GDM1 (cell line): ENCODE measurements around the gene RCOR2.
"Not testable (repeated sequence)": the region's sequence is repeated elsewhere in the genome, so short reads cannot be mapped to it uniquely, and the experiment has no call there.

Experiments
- DNase-seq: peaks from one replicate; lab custom pipeline; 2025; lab: John Stamatoyannopoulos, UW

The RCOR2 gene

DNA sequence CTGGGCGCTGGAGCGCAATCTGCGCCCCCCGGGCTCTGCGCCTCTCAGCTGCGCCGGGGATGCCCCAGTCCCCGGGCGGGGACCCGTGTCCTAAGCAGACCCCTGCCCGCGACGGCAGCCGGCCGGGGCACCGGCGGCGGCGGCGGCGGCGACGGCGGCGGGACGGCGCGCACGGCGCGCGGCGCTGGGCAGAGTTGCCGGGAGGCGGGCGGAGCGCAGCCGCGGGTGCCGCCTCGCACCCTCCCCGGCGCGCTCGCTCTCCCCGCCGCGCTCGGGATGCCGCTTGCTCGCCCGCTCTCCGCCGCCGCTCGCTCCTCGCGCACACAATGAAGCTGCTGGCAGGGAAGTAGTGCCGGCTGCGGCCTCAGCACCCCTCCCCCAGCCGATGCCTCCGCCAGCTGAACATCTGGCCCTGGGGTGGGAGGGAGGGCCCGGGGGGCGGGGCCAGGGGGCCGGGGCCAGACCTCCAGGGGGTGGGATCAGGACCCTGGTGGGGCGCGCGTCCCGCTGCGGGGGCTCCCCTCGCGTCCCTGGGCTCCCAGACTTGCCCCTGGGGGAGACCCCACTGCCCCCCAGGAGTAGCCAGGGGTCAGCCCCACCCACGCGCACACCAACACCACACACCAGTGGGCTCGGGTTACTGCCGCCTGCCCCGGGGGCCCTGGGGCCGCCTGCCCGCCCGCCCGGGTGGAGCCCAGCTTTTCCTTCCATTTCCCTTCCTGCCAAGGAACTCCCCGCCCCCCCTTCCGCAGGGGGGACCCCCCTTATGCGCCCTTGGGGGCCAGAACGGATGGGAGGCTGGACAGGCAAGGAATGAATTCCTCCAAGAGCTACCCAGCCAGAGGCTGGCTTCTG is at the start of gene RCOR2:
TSS of gene RCOR2 (minus strand) at position 328 of the 855 bp plus-strand sequence. CDS start 708 bp downstream, outside the sequence.
- DNase-seq: peak; percentile 68

DNA sequence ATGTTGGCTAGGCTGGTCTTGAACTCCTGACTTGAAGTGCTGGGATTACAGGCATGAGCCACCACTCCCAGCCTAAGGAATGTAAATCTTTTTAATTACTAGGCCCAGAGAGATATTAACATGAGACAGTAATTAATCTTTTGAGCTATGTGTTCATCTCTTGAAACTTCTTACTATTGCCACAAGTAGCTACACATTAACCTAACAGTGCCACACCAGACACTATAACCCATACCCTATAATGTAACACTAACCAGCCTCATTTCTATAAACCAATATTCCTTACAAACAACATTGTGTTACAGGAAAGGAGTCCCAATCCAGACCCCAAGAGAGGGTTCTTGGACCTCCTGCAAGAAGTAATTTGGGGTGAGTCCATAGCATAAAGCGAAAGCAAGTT is 49.5 kb upstream of the RCOR2 start:
- DNase-seq: no peak

DNA sequence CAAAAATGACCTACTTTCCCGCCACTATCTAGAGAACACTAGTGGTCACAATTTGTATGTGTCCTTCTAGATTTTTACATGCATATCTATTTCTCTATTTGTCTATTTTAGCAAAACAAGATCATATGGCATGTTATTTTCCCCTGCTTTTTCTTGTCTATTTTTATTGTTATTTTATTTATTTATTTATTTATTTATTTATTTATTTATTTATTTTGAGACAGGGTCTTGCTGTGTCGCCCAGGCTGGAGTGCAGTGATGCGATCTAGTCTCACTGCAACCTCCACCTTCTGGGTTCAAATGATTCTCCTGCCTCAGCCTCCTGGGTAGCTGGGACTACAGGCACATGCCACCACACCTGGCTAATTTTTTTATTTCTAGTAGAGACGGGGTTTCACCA is 46.9 kb upstream of the RCOR2 start:
- not testable (repeated sequence) for DNase-seq

DNA sequence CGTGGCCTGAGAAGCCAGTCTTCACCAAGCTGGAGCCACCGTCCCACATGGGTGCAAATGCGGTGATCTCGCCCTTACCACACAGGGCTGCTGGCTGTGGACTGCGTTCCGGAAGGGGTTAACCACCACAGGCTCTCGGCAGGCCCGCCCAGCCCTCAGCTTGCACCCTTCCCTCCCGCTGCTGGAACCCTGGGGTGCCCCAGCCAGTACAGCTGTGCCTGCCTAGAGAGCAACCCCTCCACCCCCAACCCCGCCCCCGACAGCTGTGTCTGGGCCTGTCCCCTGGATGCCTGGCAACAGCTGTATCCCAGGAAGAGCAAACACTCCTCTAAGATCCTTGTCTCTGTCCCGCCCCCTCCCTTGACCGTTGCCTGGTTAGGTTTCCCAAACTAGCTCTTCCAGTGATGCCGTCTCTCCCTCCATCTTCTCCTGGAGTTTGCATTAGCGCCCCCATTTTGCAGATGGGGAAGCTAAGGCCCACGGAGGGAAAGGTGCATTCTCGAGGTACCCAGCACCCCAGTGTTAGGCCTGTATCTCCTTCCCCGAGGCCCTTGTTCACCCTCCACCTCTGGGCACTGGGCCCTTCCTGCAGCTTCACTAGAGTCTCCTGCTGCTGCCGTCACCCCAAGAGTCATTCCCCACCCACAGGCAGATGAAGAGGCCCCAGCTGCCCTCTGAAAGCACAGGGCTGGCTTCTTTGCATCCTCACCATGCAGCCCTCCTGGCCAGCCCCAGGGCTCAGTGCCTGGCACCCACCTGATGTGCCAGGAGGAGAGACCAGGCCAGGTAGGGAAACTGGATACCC is 44.8 kb upstream of the RCOR2 start:
- DNase-seq: no peak

DNA sequence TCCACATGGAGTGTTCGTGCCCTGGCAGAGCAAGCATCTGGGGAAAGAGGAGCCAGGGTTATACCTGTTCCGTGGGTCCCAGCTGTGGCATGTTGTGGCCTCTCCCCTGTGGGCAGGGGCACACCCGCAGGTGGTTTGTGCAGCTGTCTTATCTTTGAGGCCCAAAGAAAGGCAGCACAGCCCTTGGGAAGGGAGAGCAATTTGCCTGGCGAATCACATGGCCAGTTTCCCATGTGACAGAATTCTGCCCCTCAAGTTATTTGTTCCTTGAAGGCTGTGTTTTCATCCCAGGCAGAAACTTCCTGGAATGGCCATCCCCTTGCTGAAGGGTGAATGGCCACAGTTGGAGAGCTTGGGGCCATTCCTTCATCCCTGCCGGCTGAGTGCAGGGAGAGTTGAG is 41.0 kb upstream of the RCOR2 start:
- DNase-seq: no peak

DNA sequence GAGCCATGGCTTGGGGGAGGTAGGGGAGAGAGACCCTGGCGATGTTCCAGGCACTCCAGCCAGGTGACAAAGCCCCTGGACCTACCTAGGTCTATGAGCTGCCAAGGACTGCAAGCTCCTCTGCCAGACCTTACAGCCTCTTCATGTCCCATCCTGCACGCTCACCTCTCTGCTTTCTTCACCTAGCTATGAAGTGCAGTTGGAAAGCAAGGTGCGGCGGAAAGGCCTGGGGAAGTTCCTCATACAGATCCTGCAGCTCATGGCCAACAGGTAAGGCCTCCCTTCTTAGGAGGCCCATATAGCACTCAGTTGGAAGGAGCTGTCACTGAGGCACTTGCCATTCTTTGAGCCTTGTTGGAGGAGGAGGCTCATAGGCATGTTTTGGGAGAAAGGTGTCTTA is 35.6 kb upstream of the RCOR2 start:
- no peak for DNase-seq

DNA sequence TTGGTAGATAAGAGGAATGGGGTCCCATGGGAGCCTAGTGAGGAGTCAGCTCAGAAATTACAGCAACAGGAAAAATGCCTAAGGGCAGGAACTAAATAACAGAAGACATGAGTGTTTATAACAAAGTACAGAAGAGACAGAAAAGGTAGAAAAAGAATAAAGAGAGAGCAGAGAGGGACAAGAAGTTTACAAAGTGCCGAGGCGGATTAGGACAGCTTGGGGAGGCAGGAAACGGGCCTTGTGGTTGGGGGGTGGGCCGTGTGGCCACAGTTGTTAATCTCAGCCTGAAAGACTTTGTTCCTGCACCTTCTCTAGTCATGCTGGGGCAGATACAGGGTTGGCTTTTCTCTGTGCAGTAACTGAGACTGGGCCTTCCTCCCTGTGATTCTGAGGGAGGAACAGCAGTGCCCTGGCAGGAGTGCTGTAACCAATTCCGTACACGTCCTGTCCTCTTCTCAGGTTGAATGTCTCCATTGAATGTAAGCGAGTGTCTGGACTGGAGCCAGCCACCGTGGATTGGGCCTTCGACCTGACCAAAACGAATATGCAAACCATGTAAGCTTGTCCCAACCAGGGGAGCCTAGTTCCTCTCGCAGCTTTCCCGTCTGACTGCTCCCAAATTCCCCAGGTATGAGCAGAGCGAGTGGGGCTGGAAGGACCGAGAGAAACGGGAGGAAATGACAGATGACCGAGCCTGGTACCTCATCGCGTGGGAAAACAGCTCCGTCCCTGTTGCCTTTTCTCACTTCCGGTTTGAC is 35.0 kb upstream of the RCOR2 start:
- DNase-seq: no peak

DNA sequence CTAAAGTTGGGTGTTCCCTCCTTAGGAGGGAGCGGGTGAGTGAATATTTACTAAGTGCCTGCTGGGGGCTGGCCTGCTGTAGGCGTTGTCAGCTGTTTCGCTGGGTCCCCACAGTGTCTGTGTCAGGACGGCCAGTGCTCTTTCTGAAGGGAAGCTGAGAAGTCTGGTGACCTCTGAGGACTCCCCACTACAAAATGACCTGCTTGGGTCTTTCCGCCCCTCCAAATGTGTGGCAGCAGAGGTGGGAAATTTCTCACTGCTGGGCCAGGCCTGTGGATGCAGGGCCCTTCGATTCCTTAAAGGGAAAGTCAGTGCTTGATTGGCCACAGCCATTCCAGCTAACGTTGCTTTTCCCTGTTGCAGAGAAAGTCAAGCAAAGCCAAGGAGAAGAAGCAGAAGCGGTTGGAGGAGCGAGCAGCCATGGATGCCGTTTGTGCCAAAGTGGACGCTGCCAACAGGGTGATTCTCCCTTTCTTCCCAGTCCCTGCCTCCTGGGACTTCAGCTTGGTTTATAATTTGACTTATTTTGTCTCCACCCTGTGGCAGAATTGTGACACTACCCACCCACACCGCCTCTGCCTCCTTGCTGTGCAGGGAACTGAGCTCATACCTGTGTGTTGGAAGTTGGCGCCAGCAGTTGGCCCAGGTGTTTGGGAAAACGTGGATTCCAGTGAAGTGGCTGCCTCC is 28.7 kb upstream of the RCOR2 start:
- DNase-seq: peak; percentile 7

DNA sequence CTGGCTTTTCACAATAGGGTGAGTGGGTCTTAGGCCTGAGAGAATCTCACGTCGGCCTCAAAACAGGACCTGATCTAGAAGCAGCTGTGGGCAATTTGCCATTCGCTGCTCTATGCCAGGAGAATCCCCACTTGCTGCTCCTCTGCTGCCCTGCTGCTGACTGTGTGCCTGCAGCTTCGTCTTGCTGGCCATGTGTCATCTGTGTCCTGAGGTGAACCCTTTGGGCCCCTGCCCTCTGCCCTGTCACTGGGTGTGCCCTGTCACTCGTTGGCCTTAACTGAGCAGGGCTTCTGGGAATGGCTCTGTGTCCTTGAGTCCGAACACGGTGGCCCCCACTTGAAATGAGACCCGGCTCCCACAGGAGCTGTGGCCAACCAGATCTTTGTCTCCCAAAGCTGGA is 28.0 kb upstream of the RCOR2 start:
- DNase-seq: no peak

DNA sequence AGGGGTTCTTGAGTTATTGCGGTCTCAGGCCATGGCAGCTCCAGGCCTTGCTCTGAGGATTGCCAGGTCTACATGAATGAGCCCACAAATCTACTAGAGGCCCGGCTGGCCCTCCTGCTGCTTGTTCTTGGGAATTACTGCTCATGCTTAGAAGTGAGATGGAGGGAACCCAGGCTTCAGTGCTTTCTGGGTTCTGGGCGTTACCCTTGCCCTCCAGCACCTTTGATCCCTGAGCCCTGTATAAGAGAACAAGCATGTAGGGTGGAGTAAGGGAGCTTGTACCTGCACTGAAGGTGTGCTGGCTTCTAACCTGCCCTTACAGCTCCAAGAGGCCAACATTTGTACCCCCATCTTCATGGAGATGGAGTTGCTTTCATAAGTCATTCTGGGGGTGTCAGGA is 25.8 kb upstream of the RCOR2 start:
- DNase-seq: no peak

DNA sequence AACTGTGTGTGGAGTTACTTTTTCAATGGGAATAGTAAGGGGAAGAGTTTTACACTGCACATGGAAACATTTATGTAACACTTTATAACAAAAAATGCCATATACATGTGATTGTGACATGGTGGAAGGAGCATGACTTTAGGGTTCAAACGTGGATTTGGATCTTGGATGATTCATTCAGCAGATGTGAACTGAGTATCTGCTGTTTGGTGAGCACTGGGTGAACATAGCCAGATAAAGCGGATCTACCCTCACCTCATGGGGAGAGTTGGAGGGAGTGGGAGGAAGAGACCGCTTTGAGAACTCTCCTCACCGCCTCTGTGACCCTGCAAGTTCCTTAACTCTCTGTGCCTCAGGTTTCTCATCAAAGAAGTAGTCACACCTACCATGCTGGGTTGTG is 24.9 kb upstream of the RCOR2 start:
- DNase-seq: no peak

DNA sequence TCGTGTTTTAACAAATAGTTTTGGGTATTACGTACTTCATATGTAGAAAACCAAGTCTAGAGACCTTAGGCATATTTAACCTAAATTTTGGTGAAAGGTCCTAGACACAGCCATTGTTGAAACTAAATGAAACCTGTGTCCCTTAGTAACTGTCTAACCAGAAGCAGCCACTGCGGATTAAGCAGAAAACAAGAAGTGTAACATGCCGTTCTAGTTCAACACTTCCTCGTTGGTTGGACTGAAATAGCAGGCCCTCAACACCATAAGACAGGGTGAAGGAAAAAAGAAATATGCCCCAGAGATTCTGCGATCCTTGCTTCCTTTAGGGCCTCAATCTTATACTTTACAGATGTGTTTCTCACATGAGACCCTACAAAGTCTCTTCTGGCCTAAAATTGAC is 23.8 kb upstream of the RCOR2 start:
- peak; percentile 17 for DNase-seq

DNA sequence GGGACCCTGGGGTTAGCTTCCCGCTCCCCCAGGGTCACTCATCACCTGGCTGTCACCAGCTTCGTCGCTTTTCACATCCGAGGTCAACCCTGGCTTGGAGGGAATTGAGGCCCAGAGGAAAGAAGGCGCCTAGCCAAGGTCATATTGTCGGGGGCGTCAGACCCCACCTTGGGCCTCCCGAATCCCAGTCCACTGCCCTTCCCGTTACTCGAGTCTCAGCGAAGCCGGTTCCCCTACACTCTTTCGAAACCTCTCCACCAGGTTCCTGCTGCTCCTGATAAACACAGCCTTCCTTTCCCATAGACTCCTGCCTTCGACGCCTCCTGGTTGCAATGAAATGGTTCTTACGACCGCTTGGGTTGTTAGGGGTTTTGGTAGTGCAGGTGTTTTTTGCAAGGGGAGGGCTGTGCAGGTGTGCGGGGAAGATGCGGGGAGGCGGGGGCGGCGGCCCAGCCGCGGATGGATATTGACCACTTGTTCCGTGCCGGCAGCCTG is 22.5 kb upstream of the RCOR2 start:
- DNase-seq: no peak

DNA sequence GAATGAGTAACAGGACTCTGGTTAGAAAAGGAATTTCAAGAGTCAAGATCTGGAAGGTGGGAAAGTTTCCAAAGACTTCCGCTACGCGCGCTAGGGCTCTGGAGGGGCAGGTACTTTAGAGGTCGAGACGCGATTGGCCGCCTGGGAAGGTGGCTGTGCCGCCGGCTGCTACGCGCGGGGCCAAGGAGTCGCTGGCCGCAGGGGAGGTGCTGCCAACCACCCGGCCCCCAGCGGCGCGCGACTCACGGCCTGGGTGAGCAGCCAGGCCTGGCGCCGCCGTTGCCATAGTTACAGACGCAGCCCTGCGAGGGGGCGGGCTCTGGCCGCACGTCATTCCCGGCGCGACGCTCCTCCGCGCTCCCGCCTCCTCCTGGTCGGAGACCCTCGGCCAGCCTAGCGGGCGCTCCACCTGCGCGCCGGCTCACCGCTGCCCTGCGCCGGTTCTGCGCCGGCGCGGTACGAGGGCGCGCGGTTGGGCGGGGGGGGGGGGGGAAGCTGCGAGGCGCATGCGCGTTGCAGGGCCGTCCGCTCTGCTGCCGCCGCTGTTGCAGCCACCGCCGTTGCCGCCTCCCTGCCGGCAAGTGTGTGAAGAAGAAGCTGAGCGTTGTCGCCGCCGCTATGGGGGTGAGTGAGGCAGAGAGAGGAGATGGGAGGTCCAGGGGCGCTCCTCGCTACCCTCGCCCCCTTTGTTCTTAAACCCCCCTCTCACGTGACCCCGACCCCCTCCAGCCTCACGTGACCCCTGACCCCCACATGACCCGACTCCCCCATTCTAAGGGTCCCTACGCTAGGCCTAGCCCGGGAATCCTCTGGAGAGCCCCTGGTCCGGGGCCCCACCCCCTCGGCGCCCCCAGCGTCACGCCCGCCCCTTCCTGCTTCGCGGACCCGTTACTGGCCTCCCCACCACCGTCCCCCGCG is 21.8 kb upstream of the RCOR2 start, which contains the start of gene NAA40:
TSS of gene NAA40 (plus strand) at position 524 of the 918 bp plus-strand sequence. CDS start at position 619, 95 bp downstream.
- DNase-seq: peak; percentile 97

DNA sequence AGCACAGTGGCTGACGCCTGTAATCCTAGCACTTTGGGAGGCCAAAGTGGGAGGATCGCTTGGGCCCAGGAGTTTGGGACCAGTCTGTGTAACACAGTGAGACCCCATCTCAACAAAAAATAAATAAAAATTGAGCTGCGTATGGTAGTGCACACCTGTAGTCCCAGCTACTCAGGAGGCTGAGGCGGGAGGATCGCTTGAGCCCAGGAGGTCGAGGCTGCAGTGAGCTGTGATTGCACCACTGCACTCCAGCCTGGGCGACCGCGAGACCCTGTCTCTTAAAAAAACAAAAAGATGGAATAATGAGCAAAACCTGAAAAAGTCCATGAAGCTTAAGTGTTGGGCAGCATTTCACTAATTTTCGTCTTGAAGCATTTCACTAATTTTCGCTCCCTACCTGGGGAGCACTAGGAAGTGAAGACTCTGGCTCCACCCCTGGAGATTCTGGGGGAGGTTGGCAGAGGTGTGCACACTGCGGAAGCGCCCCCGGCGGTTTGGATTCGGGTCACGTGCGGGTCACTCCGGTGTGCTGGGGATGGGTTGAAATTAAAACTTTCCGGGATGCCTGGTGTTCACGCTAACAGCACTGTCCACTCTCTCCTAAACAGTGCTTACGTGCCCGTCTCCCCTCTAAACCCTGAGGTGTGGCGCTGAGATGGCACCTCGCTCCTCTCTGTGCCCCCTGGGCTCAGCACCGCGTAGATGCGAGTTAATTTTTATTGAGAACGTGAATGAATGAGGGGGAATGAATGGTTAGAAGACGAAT is 20.9 kb upstream of the RCOR2 start:
- DNase-seq: no peak

DNA sequence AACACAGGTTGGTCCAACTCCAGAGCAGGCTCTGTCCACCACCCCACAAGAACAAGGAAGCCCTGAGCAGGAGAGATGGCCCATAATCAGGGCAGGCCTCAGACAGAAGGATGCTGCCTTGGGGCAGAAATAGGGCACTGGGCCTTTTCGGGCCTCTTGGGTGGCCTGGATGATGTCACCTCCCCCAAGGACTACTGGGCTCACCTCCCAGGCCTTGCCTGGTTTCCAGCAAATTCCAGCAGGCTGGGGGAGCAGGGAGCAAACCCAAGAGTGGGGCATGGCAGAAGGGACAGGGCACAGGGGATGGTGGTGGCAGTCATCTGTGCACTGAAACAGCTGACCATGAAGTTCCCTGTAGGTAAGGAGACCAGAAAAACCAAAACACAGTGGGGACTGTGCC is 16.5 kb upstream of the RCOR2 start:
- DNase-seq: no peak

DNA sequence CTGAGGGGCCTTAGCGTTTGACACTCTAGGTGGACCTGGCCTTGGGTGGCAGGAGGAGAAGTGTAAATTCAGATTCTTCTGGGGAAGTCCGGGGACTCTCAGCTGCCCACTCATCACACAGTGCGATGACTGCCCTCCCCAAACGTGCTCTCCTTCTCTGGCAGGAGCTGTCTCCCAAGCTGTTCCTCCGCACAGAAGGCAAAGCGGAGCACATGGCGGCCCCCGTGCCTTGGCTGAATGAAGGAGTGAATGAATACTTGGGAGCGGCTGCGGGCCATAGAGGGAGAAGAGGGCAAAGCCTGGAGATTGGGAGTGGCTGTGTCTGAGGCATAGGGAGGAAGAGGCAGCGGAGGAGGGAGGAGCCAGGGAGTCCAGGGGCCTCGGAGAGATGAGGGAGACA is 14.9 kb upstream of the RCOR2 start:
- no peak for DNase-seq

DNA sequence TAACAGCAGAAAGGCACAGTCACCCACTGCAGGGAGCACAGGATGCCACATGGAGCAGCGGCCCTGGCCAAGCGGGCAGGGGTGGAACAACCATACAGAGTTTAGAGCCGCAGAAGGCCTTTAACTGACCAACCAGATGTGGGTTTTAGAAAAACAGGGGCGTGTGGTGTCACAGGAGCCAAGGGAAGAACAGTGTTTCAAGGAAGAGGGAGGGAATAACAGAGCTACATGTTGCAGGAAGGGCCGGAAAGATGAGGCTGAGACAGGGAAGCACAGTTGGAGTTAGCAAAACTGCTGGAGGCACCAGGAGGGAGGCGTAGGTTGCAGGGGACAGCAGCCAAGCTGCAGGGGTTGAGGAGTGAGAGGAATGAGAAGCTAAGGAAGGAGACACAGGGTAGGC is 14.1 kb upstream of the RCOR2 start:
- DNase-seq: no peak

DNA sequence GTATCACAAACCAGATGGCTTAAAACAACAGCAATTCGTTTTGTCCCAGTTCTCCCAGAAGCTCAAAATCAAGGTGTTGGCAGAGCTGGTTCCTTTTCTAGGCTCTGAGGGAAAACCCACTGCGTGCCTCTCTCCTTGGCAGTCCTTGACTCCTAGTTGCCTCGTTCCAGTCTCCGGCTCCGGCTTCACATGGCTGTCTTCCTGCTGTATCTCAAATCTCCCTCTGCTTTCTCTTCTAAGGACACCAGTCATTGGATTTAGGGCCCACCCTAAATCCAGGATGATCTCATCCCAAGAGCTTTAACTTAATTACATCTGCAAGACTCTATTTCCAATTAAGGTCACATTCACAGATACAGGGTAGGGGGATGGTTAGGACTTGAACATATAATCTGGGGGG is 12.7 kb upstream of the RCOR2 start:
- DNase-seq: no peak

DNA sequence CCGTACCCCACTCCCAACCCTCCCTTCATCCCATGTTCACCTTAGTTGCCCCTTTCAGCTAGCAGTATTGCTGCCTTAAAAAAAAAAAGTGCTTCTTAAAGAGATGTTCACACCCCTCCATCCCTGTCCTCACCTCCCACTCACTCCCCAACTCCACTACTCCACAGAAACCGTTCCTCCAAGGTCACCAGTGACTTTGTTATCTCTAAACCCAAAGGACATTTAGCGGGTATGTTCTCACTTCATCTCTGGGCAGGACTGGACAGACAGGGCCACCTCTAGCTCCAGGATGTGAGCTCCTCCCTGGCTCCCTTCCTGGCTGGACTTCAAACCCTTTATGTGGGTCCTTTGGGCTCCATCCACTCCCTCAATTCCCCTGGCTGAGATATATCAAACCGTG is 6.4 kb upstream of the RCOR2 start:
- no peak for DNase-seq
